ENCODE data around the gene MGAT3. TPM values are rescaled to one million over a fixed set of nuclear protein-coding genes. Genes with fewer than 3 reads are reported as not detected.

MGAT3 gene
- total and polyA plus RNA-seq, 9 of the 15 experiments (the other 6 are each of a cell fraction or from before 2014, with no cell fraction given), result 0.10 to 11.5 (median 4.6) TPM

DNA sequence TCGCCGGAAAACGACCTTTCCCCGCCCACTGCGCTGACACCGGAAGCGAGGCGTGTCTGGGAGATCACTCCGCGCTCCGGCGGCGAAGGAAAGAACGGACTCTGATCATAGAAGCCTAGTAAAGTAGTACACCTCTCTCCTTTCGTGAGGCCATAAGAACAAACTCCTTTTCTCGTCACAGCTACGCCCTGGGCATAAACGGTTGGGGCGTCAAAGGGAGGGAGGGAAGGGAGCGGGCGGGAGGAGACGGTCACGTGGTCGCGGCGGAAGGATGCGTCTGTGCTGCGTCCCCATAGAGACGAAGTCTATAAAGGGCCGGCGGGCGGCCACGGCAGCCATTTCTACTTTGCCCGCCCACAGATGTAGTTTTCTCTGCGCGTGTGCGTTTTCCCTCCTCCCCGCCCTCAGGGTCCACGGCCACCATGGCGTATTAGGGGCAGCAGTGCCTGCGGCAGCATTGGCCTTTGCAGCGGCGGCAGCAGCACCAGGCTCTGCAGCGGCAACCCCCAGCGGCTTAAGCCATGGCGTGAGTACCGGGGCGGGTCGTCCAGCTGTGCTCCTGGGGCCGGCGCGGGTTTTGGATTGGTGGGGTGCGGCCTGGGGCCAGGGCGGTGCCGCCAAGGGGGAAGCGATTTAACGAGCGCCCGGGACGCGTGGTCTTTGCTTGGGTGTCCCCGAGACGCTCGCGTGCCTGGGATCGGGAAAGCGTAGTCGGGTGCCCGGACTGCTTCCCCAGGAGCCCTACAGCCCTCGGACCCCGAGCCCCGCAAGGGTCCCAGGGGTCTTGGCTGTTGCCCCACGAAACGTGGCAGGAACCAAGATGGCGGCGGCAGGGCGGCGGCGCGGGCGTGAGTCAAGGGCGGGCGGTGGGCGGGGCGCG, 63.7 kb downstream of the MGAT3 start, which contains the start of gene ATF4 (continued):
- TF ChIP-seq PTBP1 (IDR thresholded peaks at IDR 0.05; ENCODE audit: low read depth, low read length) (peak; percentile 60; the same call in 1 of the 2 replicates), ZNF76 (CRISPR knock-in tag; IDR thresholded peaks at IDR 0.05; ENCODE audit: borderline replicate concordance) (no peak; the same call in 1 of the 2 replicates), ZNF77 (CRISPR knock-in tag; IDR thresholded peaks at IDR 0.05) (no peak), FOSL1 (tag; conservative IDR thresholded peaks at IDR 0.05) (peak; percentile 55; the same call in 1 of the 2 replicates), CREM (IDR thresholded peaks at IDR 0.05; ENCODE audit: low read depth) (peak; percentile 81), ZNF431 (CRISPR knock-in tag; IDR thresholded peaks at IDR 0.05) (peak; percentile 77; the same call in 1 of the 2 replicates), TSC22D4 (tag; IDR thresholded peaks at IDR 0.05) (no peak), SAFB (IDR thresholded peaks at IDR 0.05; ENCODE audit: borderline replicate concordance, low read depth, low read length) (no peak), BCOR (IDR thresholded peaks at IDR 0.05) (peak; percentile 39), ETV6 (IDR thresholded peaks at IDR 0.05; ENCODE audit: borderline replicate concordance in 1 of 2, low read depth in 2 of 2, low read length in 1 of 2) (no peak), ETV6 (CRISPR knock-in tag; IDR thresholded peaks at IDR 0.05; ENCODE audit: borderline replicate concordance) (no peak), ZNF584 (CRISPR knock-in tag; IDR thresholded peaks at IDR 0.05; ENCODE audit: low read depth) (no peak), BDP1 (IDR thresholded peaks at IDR 0.05; ENCODE audit: insufficient read depth, insufficient read length) (no peak), RBM22 (IDR thresholded peaks at IDR 0.05; ENCODE audit: low read depth, low read length, poor library complexity, severe bottlenecking) (peak; percentile 100), IFI16 (CRISPR knock-in tag; IDR thresholded peaks at IDR 0.05) (no peak), ADNP (tag; IDR thresholded peaks at IDR 0.05) (no peak), TAF1 (IDR thresholded peaks at IDR 0.05; ENCODE audit: control insufficient read depth, extremely low read depth, insufficient read depth, low read length, severe bottlenecking) (peak; percentile 95), ELF1 (tag; IDR thresholded peaks at IDR 0.05) (peak; percentile 93), ZNF586 (CRISPR knock-in tag; conservative IDR thresholded peaks at IDR 0.05) (no peak), IRF2 (CRISPR knock-in tag; IDR thresholded peaks at IDR 0.05) (no peak), CHCHD3 (CRISPR knock-in tag; IDR thresholded peaks at IDR 0.05) (peak; percentile 91; the same call in 1 of the 2 replicates)
- TF ChIP-seq, protein P1, sequence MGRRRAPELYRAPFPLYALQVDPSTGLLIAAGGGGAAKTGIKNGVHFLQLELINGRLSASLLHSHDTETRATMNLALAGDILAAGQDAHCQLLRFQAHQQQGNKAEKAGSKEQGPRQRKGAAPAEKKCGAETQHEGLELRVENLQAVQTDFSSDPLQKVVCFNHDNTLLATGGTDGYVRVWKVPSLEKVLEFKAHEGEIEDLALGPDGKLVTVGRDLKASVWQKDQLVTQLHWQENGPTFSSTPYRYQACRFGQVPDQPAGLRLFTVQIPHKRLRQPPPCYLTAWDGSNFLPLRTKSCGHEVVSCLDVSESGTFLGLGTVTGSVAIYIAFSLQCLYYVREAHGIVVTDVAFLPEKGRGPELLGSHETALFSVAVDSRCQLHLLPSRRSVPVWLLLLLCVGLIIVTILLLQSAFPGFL (CRISPR knock-in tag; IDR thresholded peaks at IDR 0.05), result no peak
- TF ChIP-seq, protein P2, sequence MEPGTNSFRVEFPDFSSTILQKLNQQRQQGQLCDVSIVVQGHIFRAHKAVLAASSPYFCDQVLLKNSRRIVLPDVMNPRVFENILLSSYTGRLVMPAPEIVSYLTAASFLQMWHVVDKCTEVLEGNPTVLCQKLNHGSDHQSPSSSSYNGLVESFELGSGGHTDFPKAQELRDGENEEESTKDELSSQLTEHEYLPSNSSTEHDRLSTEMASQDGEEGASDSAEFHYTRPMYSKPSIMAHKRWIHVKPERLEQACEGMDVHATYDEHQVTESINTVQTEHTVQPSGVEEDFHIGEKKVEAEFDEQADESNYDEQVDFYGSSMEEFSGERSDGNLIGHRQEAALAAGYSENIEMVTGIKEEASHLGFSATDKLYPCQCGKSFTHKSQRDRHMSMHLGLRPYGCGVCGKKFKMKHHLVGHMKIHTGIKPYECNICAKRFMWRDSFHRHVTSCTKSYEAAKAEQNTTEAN (CRISPR knock-in tag; IDR thresholded peaks at IDR 0.05), result peak; percentile 64; the same call in 1 of the 2 replicates
- TF ChIP-seq, protein P3, sequence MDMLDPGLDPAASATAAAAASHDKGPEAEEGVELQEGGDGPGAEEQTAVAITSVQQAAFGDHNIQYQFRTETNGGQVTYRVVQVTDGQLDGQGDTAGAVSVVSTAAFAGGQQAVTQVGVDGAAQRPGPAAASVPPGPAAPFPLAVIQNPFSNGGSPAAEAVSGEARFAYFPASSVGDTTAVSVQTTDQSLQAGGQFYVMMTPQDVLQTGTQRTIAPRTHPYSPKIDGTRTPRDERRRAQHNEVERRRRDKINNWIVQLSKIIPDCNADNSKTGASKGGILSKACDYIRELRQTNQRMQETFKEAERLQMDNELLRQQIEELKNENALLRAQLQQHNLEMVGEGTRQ (CRISPR knock-in tag; IDR thresholded peaks at IDR 0.05), result peak; percentile 95
